Endodermal cell (in vitro differentiated cells): Measurements from ENCODE around the gene NMB. TPM values are rescaled to one million over a fixed set of nuclear protein-coding genes. Genes with fewer than 3 reads are reported as not detected.

ENCODE experiments used
- DNase-seq: peaks from one replicate; pipeline ENCODE4 v3.0.0-alpha.2; 2017
- H3K27ac ChIP-seq: 2 replicates; pipeline ENCODE4 v1.5.1; 2013; ENCODE audit warnings: mild to moderate bottlenecking, low read depth, low read length, moderate library complexity
- H3K27me3 ChIP-seq: 2 replicates; pipeline ENCODE4 v1.6.1; 2013; ENCODE audit warnings: mild to moderate bottlenecking, low read length, moderate library complexity; ENCODE audit not compliant: insufficient read depth, control insufficient read depth, poor library complexity, severe bottlenecking
- H3K36me3 ChIP-seq: 2 replicates; pipeline ENCODE4 v1.7.0; 2013; ENCODE audit warnings: mild to moderate bottlenecking, low read length, moderate library complexity; ENCODE audit not compliant: control insufficient read depth, insufficient read depth
- H3K4me1 ChIP-seq: one replicate; pipeline ENCODE4 v1.7.0; 2013; ENCODE audit warnings: low read length; ENCODE audit not compliant: control insufficient read depth, insufficient read depth
- H3K4me3 ChIP-seq: 2 replicates; pipeline ENCODE4 v1.5.1; 2013; ENCODE audit warnings: mild to moderate bottlenecking, low read length, moderate library complexity
- H3K9ac ChIP-seq: 2 replicates; pipeline ENCODE4 v1.6.1; 2013; ENCODE audit warnings: mild to moderate bottlenecking, low read length, moderate library complexity; ENCODE audit not compliant: poor library complexity, severe bottlenecking; ENCODE audit errors: extremely low read depth
- H3K9me3 ChIP-seq: 2 replicates; pipeline ENCODE4 v1.6.1; 2013; ENCODE audit warnings: mild to moderate bottlenecking, low read length, moderate library complexity; ENCODE audit not compliant: control insufficient read depth
- H3K27ac Mint-ChIP-seq: 2 replicates; pipeline ENCODE4 v1.8.0; 2020; ENCODE audit warnings: mixed read lengths
- H3K27me3 Mint-ChIP-seq: 2 replicates; pipeline ENCODE4 v1.8.0; 2021; ENCODE audit warnings: mild to moderate bottlenecking, mixed read lengths; ENCODE audit not compliant: insufficient read depth
- H3K36me3 Mint-ChIP-seq: 2 replicates; pipeline ENCODE4 v1.8.0; 2020; ENCODE audit warnings: low read depth, mixed read lengths
- H3K4me1 Mint-ChIP-seq: 2 replicates; pipeline ENCODE4 v1.8.0; 2020; ENCODE audit warnings: mixed read lengths
- H3K4me3 Mint-ChIP-seq: 2 replicates; pipeline ENCODE4 v1.8.0; 2020; ENCODE audit warnings: mild to moderate bottlenecking, moderate library complexity, mixed read lengths
- H3K9me3 Mint-ChIP-seq: 2 replicates; pipeline ENCODE4 v1.8.0; 2020; ENCODE audit warnings: mild to moderate bottlenecking, mixed read lengths
- CTCF ChIP-seq: fragments of 200-600 bp; sonication (generic); conservative IDR thresholded peaks from 2 replicates; pipeline ENCODE4 v1.5.0; 2021; ENCODE audit warnings: antibody characterized with exemption, mild to moderate bottlenecking
- WGBS, 2 experiments: methylation state at CpG; one replicate each; pipeline versions ENCODE4 v1.1.5 to v1.1.7; 2013; ENCODE audit warnings: missing lambda C conversion rate in 2 of 2, mixed read lengths in 1 of 2; ENCODE audit not compliant: insufficient coverage in 1 of 2, insufficient read length in 1 of 2; 5-methylcytosine and 5-hydroxymethylcytosine counted together
- total RNA-seq, 2 donors: library from RNA; stranded (reverse); fragmentation: NEBNext Ultra II Directional in 1 of 2; extraction: Animal tissue kit (Norgen Biotek cat#: 25700) in 1 of 2; gene quantifications; 2 replicates in 1 of 2; 3 replicates in 1 of 2; pipeline ENCODE4 v1.2.1, GENCODE V29; 2021

NMB gene
- total RNA-seq, 2 donors from 2014 or later: 5.3 to 7.3 TPM

- DNase-seq: peak; percentile 72
- Mint-ChIP-seq H3K9me3 (no peaks in the 10 kb centered on the region), H3K36me3 (peaks cover 38% of the 10 kb centered on the region), H3K4me3 (no peak overlapping the region), H3K27ac (peak overlapping the region; percentile 22), H3K27me3 (peaks cover 12% of the 10 kb centered on the region), H3K4me1 (peaks cover 7% of the 10 kb centered on the region)
- Histone ChIP-seq H3K27ac (no peak overlapping the region), H3K9me3 (no peaks in the 10 kb centered on the region), H3K9ac (no peak overlapping the region), H3K4me3 (no peak overlapping the region), H3K27me3 (peaks cover 12% of the 10 kb centered on the region), H3K4me1 (no peaks in the 10 kb centered on the region), H3K36me3 (peaks cover 60% of the 10 kb centered on the region)
- WGBS, 2 experiments: 79 to 83% methylated on average over 1 to 3 of the region's 3 CpGs
- peak; percentile 65 for TF ChIP-seq CTCF
Measured at GRCh38 chr15:84638103-84638502, 19.9 kb downstream of the NMB start.

- TF ChIP-seq CTCF: no peak
- Histone ChIP-seq H3K9ac (no peak overlapping the region), H3K4me1 (no peaks in the 10 kb centered on the region), H3K36me3 (peaks cover 24% of the 10 kb centered on the region), H3K27ac (no peak overlapping the region), H3K9me3 (no peaks in the 10 kb centered on the region), H3K4me3 (peak overlapping the region; percentile 83), H3K27me3 (peaks cover 24% of the 10 kb centered on the region)
- H3K9me3 Mint-ChIP-seq: no peaks in the 10 kb centered on the region
- H3K27me3 Mint-ChIP-seq: peaks cover 17% of the 10 kb centered on the region
- no peak for DNase-seq
- no peak overlapping the region for H3K27ac Mint-ChIP-seq
- H3K36me3 Mint-ChIP-seq: peaks cover 12% of the 10 kb centered on the region
- peaks cover 20% of the 10 kb centered on the region for H3K4me1 Mint-ChIP-seq
- H3K4me3 Mint-ChIP-seq: peak overlapping the region; percentile 64
- 37 to 55% methylated on average over 15 to 23 of the region's 23 CpGs for whole genome bisulfite sequencing, 2 experiments
Measured at GRCh38 chr15:84634228-84634837, 23.7 kb downstream of the NMB start.

- Mint-ChIP-seq H3K9me3 (no peaks in the 10 kb centered on the region), H3K27ac (peak overlapping the region; percentile 61), H3K4me3 (peak overlapping the region; percentile 64), H3K4me1 (peaks cover 20% of the 10 kb centered on the region), H3K36me3 (peaks cover 8% of the 10 kb centered on the region), H3K27me3 (peaks cover 17% of the 10 kb centered on the region)
- Histone ChIP-seq H3K9ac (no peak overlapping the region), H3K9me3 (no peaks in the 10 kb centered on the region), H3K4me3 (peak overlapping the region; percentile 83), H3K27me3 (peaks cover 24% of the 10 kb centered on the region), H3K36me3 (peaks cover 19% of the 10 kb centered on the region), H3K4me1 (no peaks in the 10 kb centered on the region), H3K27ac (no peak overlapping the region)
- DNase-seq: peak; percentile 89
- TF ChIP-seq CTCF: peak; percentile 21
- 1 to 3% methylated on average over 30 to 105 of the region's 105 CpGs for WGBS, 2 experiments
Measured at GRCh38 chr15:84633311-84634227, 24.4 kb downstream of the NMB start.
